ENCODE data around the gene CHMP4B.

- TF ChIP-seq ZFX (IDR thresholded peaks at IDR 0.05) = no peak
- TF ChIP-seq, protein P1, sequence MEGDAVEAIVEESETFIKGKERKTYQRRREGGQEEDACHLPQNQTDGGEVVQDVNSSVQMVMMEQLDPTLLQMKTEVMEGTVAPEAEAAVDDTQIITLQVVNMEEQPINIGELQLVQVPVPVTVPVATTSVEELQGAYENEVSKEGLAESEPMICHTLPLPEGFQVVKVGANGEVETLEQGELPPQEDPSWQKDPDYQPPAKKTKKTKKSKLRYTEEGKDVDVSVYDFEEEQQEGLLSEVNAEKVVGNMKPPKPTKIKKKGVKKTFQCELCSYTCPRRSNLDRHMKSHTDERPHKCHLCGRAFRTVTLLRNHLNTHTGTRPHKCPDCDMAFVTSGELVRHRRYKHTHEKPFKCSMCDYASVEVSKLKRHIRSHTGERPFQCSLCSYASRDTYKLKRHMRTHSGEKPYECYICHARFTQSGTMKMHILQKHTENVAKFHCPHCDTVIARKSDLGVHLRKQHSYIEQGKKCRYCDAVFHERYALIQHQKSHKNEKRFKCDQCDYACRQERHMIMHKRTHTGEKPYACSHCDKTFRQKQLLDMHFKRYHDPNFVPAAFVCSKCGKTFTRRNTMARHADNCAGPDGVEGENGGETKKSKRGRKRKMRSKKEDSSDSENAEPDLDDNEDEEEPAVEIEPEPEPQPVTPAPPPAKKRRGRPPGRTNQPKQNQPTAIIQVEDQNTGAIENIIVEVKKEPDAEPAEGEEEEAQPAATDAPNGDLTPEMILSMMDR (conservative IDR thresholded peaks at IDR 0.05) = no peak
Observed at GRCh38 chr20:33812908-33813462, 1.8 kb downstream of the CHMP4B start.
